CD8-positive, alpha-beta memory T cell (primary cell): ENCODE measurements around the gene TES. TPM values are rescaled to one million over a fixed set of nuclear protein-coding genes. Genes with fewer than 3 reads are reported as not detected.
"Not testable (repeated sequence)": the region's sequence is repeated elsewhere in the genome, so short reads cannot be mapped to it uniquely, and the experiment has no call there.

Experiments used
- CTCF ChIA-PET: fragments of 350-600 bp; sonication (Branson Sonifier 250); formaldehyde crosslinking; loops from one replicate; lab custom pipeline; 2021; ENCODE audit warnings: antibody characterized with exemption; lab: Charles Lee
- POLR2A ChIA-PET: fragments of 350-600 bp; sonication (Branson Sonifier 250); formaldehyde crosslinking; loops from one replicate; lab custom pipeline; 2021; ENCODE audit warnings: antibody characterized with exemption; lab: Charles Lee
- DNase-seq, 5 donors: peaks; one replicate each; pipeline versions ENCODE4 v3.0.0 to v3.0.0-alpha.2; 2020 to 2022; ENCODE audit warnings: mixed read lengths in 1 of 5
- H3K27ac ChIP-seq: one replicate; pipeline ENCODE4 v1.7.0; 2013; ENCODE audit warnings: low read depth, mild to moderate bottlenecking, low read length, moderate library complexity
- H3K27me3 ChIP-seq: 2 replicates; pipeline ENCODE4 v1.7.0; 2013; ENCODE audit warnings: low read length, mild to moderate bottlenecking; ENCODE audit not compliant: insufficient read depth, poor library complexity, severe bottlenecking
- H3K36me3 ChIP-seq: 2 replicates; pipeline ENCODE4 v1.7.0; 2013; ENCODE audit warnings: mild to moderate bottlenecking, low read length, moderate library complexity; ENCODE audit not compliant: insufficient read depth
- H3K4me1 ChIP-seq: 2 replicates; pipeline ENCODE4 v1.7.0; 2013; ENCODE audit warnings: mild to moderate bottlenecking, low read length, moderate library complexity; ENCODE audit not compliant: insufficient read depth
- H3K4me3 ChIP-seq: 2 replicates; pipeline ENCODE4 v1.7.0; 2013; ENCODE audit warnings: mild to moderate bottlenecking, low read length
- H3K9me3 ChIP-seq: 2 replicates; pipeline ENCODE4 v1.7.0; 2013; ENCODE audit warnings: mild to moderate bottlenecking, low read length
- H3K27ac Mint-ChIP-seq, 8 donors: one replicate each; pipeline ENCODE4 v1.8.0; 2020 to 2021; ENCODE audit warnings: mixed read lengths in 8 of 8, mild to moderate bottlenecking in 6 of 8, inconsistent platforms in 3 of 8, moderate library complexity in 3 of 8
- H3K27me3 Mint-ChIP-seq, 2 donors: one replicate each; pipeline ENCODE4 v1.8.0; 2020 to 2021; ENCODE audit warnings: mixed read lengths in 2 of 2, mild to moderate bottlenecking in 1 of 2, moderate library complexity in 1 of 2
- H3K36me3 Mint-ChIP-seq, 3 donors: one replicate each; pipeline ENCODE4 v1.8.0; 2020 to 2021; ENCODE audit warnings: mixed read lengths in 3 of 3, inconsistent platforms in 1 of 3, mild to moderate bottlenecking in 1 of 3
- H3K4me1 Mint-ChIP-seq, 3 donors: one replicate each; pipeline ENCODE4 v1.8.0; 2020 to 2021; ENCODE audit warnings: mixed read lengths in 3 of 3, inconsistent platforms in 1 of 3, mild to moderate bottlenecking in 1 of 3
- H3K4me3 Mint-ChIP-seq, 7 donors: one replicate each; pipeline ENCODE4 v1.8.0; 2020 to 2021; ENCODE audit warnings: mixed read lengths in 7 of 7, mild to moderate bottlenecking in 6 of 7, moderate library complexity in 4 of 7, inconsistent platforms in 2 of 7
- H3K9me3 Mint-ChIP-seq, 5 donors: one replicate each; pipeline ENCODE4 v1.8.0; 2020 to 2022; ENCODE audit warnings: mixed read lengths in 5 of 5, mild to moderate bottlenecking in 3 of 5, moderate library complexity in 2 of 5, inconsistent platforms in 1 of 5
- polyA plus RNA-seq: library from polyadenylated mRNA; unstranded; fragments of 300-500 nt; fragmentation: Illumina TruSeq; gene quantifications from one replicate; pipeline ENCODE4 v1.2.3, GENCODE V29; 2021
- total RNA-seq, 2 experiments: library from RNA; stranded (reverse); gene quantifications; one replicate each; pipeline ENCODE4 v1.2.3, GENCODE V29; 2021

The TES gene
- total and polyA plus RNA-seq, 3 experiments from 2014 or later: 58.4 to 193 (median 59.0) TPM

- Mint-ChIP-seq H3K9me3 (no peaks in the 10 kb centered on the region), H3K27me3 (no peaks in the 10 kb centered on the region), H3K4me3 (no peak overlapping the region), H3K27ac (peak overlapping the region in 2 of 8 donors; percentile 5 to 6), H3K4me1 (peaks cover 58 to 84% (median 72%) of the 10 kb centered on the region in 3 donors), H3K36me3 (peaks cover 8 to 76% (median 28%) of the 10 kb centered on the region in 3 donors)
- H3K4me3 ChIP-seq: no peak overlapping the region
- no peak for DNase-seq
- peaks cover 4% of the 10 kb centered on the region for H3K4me1 ChIP-seq
- no peaks in the 10 kb centered on the region for H3K9me3 ChIP-seq
- H3K27ac ChIP-seq: no peak overlapping the region
- H3K36me3 ChIP-seq: peaks cover 13% of the 10 kb centered on the region
- H3K27me3 ChIP-seq: no peaks in the 10 kb centered on the region
- ChIA-PET POLR2A (no interaction called here), CTCF (interaction anchor here (8.2 kb wide), 1 partner anchor 64 kb away, joined by 167 read pairs; no protein-coding TSS in a partner anchor)
These were observed 32.4 kb downstream of the TES start for GRCh38 chr7:116242759-116243158.

GRCh38 chr7:116244803-116245202, 34.5 kb downstream of the TES start:
- H3K9me3 ChIP-seq, H3K27ac ChIP-seq, DNase-seq, H3K4me1 ChIP-seq, H3K4me3 ChIP-seq, POLR2A ChIA-PET, H3K27me3 Mint-ChIP-seq, H3K27me3 ChIP-seq, H3K36me3 ChIP-seq, H3K4me3 Mint-ChIP-seq, H3K9me3 Mint-ChIP-seq: not testable (repeated sequence)
- CTCF ChIA-PET: interaction anchor here (2.3 kb wide), 1 partner anchor 65 kb away, joined by 6 read pairs; no protein-coding TSS in a partner anchor
- Mint-ChIP-seq H3K27ac (peak overlapping the region in 1 of 8 donors; percentile 81), H3K4me1 (peaks cover 49 to 76% (median 69%) of the 10 kb centered on the region in 3 donors), H3K36me3 (peaks cover 11 to 77% (median 31%) of the 10 kb centered on the region in 3 donors)

- H3K36me3 Mint-ChIP-seq: peaks cover 15 to 85% (median 34%) of the 10 kb centered on the region in 3 donors
- no peaks in the 10 kb centered on the region for H3K27me3 Mint-ChIP-seq
- H3K4me3 Mint-ChIP-seq: no peak overlapping the region
- peak overlapping the region; percentile 6 to 71 (median 28) for H3K27ac Mint-ChIP-seq
- Histone ChIP-seq H3K4me3 (no peak overlapping the region), H3K27me3 (no peaks in the 10 kb centered on the region), H3K4me1 (no peaks in the 10 kb centered on the region), H3K36me3 (peaks cover 21% of the 10 kb centered on the region), H3K9me3 (no peaks in the 10 kb centered on the region), H3K27ac (no peak overlapping the region)
- ChIA-PET POLR2A (no interaction called here), CTCF (no interaction called here)
- H3K9me3 Mint-ChIP-seq: no peaks in the 10 kb centered on the region
- H3K4me1 Mint-ChIP-seq: peaks cover 41 to 67% (median 61%) of the 10 kb centered on the region in 3 donors
- DNase-seq: no peak
These were observed 36.0 kb downstream of the TES start for GRCh38 chr7:116246357-116246756.

- H3K4me3 ChIP-seq: no peak overlapping the region
- Mint-ChIP-seq H3K4me1 (peaks cover 40 to 55% (median 46%) of the 10 kb centered on the region in 3 donors), H3K4me3 (no peak overlapping the region), H3K27me3 (no peaks in the 10 kb centered on the region), H3K27ac (peak overlapping the region in 5 of 8 donors; percentile 28 to 88 (median 51)), H3K9me3 (no peaks in the 10 kb centered on the region), H3K36me3 (peaks cover 18 to 86% (median 31%) of the 10 kb centered on the region in 3 donors)
- no peaks in the 10 kb centered on the region for H3K9me3 ChIP-seq
- no peaks in the 10 kb centered on the region for H3K4me1 ChIP-seq
- DNase-seq: no peak
- no peaks in the 10 kb centered on the region for H3K27me3 ChIP-seq
- ChIA-PET CTCF (interaction anchor here (1.0 to 1.6 kb wide), 5 partner anchors 10 to 77 kb away, joined by 3 to 5 read pairs (median 3); no protein-coding TSS in a partner anchor), POLR2A (no interaction called here)
- no peak overlapping the region for H3K27ac ChIP-seq
- H3K36me3 ChIP-seq: peaks cover 30% of the 10 kb centered on the region
These were observed 39.7 kb downstream of the TES start for GRCh38 chr7:116249969-116250553.

GRCh38 chr7:116251675-116252074, 41.3 kb downstream of the TES start:
- Histone ChIP-seq H3K9me3 (no peaks in the 10 kb centered on the region), H3K4me3 (no peak overlapping the region), H3K36me3 (peaks cover 26% of the 10 kb centered on the region), H3K27ac (no peak overlapping the region), H3K4me1 (no peaks in the 10 kb centered on the region), H3K27me3 (no peaks in the 10 kb centered on the region)
- no peaks in the 10 kb centered on the region for H3K27me3 Mint-ChIP-seq
- H3K4me1 Mint-ChIP-seq: peaks cover 27 to 40% (median 32%) of the 10 kb centered on the region in 3 donors
- no peak for DNase-seq
- no peaks in the 10 kb centered on the region for H3K9me3 Mint-ChIP-seq
- H3K27ac Mint-ChIP-seq: peak overlapping the region in 2 of 8 donors; percentile 17 to 73
- no peak overlapping the region for H3K4me3 Mint-ChIP-seq
- peaks cover 12 to 85% (median 21%) of the 10 kb centered on the region in 3 donors for H3K36me3 Mint-ChIP-seq
- POLR2A ChIA-PET: no interaction called here
- CTCF ChIA-PET: interaction anchor here (2.2 kb wide), 1 partner anchor 71 kb away, joined by 6 read pairs; no protein-coding TSS in a partner anchor

GRCh38 chr7:116252249-116252648, 41.9 kb downstream of the TES start:
- Mint-ChIP-seq H3K27me3 (peaks cover 0 to 2% of the 10 kb centered on the region in 2 donors), H3K27ac (peak overlapping the region in 4 of 8 donors; percentile 10 to 21 (median 14)), H3K4me1 (peaks cover 24 to 35% (median 27%) of the 10 kb centered on the region in 3 donors), H3K36me3 (peaks cover 12 to 88% (median 20%) of the 10 kb centered on the region in 3 donors), H3K9me3 (no peaks in the 10 kb centered on the region), H3K4me3 (no peak overlapping the region)
- DNase-seq: no peak
- H3K4me1 ChIP-seq: no peaks in the 10 kb centered on the region
- peaks cover 27% of the 10 kb centered on the region for H3K36me3 ChIP-seq
- ChIA-PET POLR2A (no interaction called here), CTCF (interaction anchor here (2.2 kb wide), 1 partner anchor 71 kb away, joined by 6 read pairs; no protein-coding TSS in a partner anchor)
- H3K4me3 ChIP-seq: no peak overlapping the region
- H3K27ac ChIP-seq: no peak overlapping the region
- no peaks in the 10 kb centered on the region for H3K9me3 ChIP-seq
- no peaks in the 10 kb centered on the region for H3K27me3 ChIP-seq

- Histone ChIP-seq H3K4me3 (no peak overlapping the region), H3K36me3 (peaks cover 21% of the 10 kb centered on the region), H3K27ac (no peak overlapping the region), H3K9me3 (no peaks in the 10 kb centered on the region), H3K4me1 (no peaks in the 10 kb centered on the region), H3K27me3 (no peaks in the 10 kb centered on the region)
- DNase-seq: no peak
- H3K27ac Mint-ChIP-seq: peak overlapping the region in 3 of 8 donors; percentile 48 to 78 (median 74)
- no peak overlapping the region for H3K4me3 Mint-ChIP-seq
- peaks cover 8 to 67% (median 12%) of the 10 kb centered on the region in 3 donors for H3K36me3 Mint-ChIP-seq
- peaks cover 0 to 2% of the 10 kb centered on the region in 2 donors for H3K27me3 Mint-ChIP-seq
- POLR2A ChIA-PET: no interaction called here
- H3K9me3 Mint-ChIP-seq: no peaks in the 10 kb centered on the region
- CTCF ChIA-PET: interaction anchor here (0.8 to 2.6 kb wide), 6 partner anchors 22 to 553 kb away, joined by 3 to 7 read pairs (median 4); no protein-coding TSS in a partner anchor
- peaks cover 16 to 22% (median 21%) of the 10 kb centered on the region in 3 donors for H3K4me1 Mint-ChIP-seq
These were observed 46.8 kb downstream of the TES start for GRCh38 chr7:116257156-116257555.

- H3K4me3 ChIP-seq: no peak overlapping the region
- peaks cover 8% of the 10 kb centered on the region for H3K36me3 ChIP-seq
- H3K4me3 Mint-ChIP-seq: no peak overlapping the region
- H3K27me3 Mint-ChIP-seq: peaks cover 0 to 2% of the 10 kb centered on the region in 2 donors
- ChIA-PET CTCF (interaction anchor here (0.9 to 2.6 kb wide), 16 partner anchors 9 to 551 kb away, joined by 3 to 21 read pairs (median 4); partner anchors contain the start of gene TES), POLR2A (no interaction called here)
- H3K9me3 ChIP-seq: no peaks in the 10 kb centered on the region
- peaks cover 8 to 18% (median 13%) of the 10 kb centered on the region in 3 donors for H3K4me1 Mint-ChIP-seq
- DNase-seq: peak in 2 of 5 donors; percentile 34 to 42
- H3K9me3 Mint-ChIP-seq: no peaks in the 10 kb centered on the region
- no peaks in the 10 kb centered on the region for H3K27me3 ChIP-seq
- H3K36me3 Mint-ChIP-seq: peaks cover 7 to 52% (median 10%) of the 10 kb centered on the region in 3 donors
- H3K27ac Mint-ChIP-seq: peak overlapping the region in 7 of 8 donors; percentile 5 to 78 (median 40)
- no peaks in the 10 kb centered on the region for H3K4me1 ChIP-seq
- no peak overlapping the region for H3K27ac ChIP-seq
These were observed 48.4 kb downstream of the TES start for GRCh38 chr7:116258734-116259133.
